Type B pancreatic cell (in vitro differentiated cells): ENCODE data around the gene TMEM181. TPM values are rescaled to one million over a fixed set of nuclear protein-coding genes. Genes with fewer than 3 reads are reported as not detected.

Source experiments
- DNase-seq: peaks from one replicate; pipeline ENCODE4 v3.0.0; 2021; ENCODE audit warnings: mixed read lengths; ENCODE audit not compliant: unreplicated experiment; ENCODE audit errors: extremely low spot score
- H3K27ac Mint-ChIP-seq: 2 replicates; pipeline ENCODE4 v1.8.0; 2021; ENCODE audit warnings: mild to moderate bottlenecking, mixed read lengths
- H3K27me3 Mint-ChIP-seq: 2 replicates; pipeline ENCODE4 v1.8.0; 2021; ENCODE audit warnings: mixed read lengths
- H3K36me3 Mint-ChIP-seq: 2 replicates; pipeline ENCODE4 v1.8.0; 2021; ENCODE audit warnings: mixed read lengths
- H3K4me1 Mint-ChIP-seq: one replicate; pipeline ENCODE4 v1.8.0; 2021; ENCODE audit warnings: mixed read lengths; ENCODE audit not compliant: unreplicated experiment
- H3K4me3 Mint-ChIP-seq: 2 replicates; pipeline ENCODE4 v1.8.0; 2021; ENCODE audit warnings: mild to moderate bottlenecking, mixed read lengths
- H3K9me3 Mint-ChIP-seq: 2 replicates; pipeline ENCODE4 v1.8.0; 2021; ENCODE audit warnings: mixed read lengths
- total RNA-seq: library from RNA; stranded (reverse); gene quantifications from 2 replicates; pipeline ENCODE4 v1.2.1, GENCODE V29; 2021; ENCODE audit warnings: low replicate concordance
- TF ChIP-seq, protein P1 (sequence below): fragments of 200-600 bp; sonication (generic); conservative IDR thresholded peaks from 2 replicates; pipeline ENCODE4 v1.5.0; 2021; ENCODE audit warnings: antibody characterized with exemption, mild to moderate bottlenecking

TMEM181 gene
- total RNA-seq, 1 donor from 2014 or later = 26.3 TPM

DNA sequence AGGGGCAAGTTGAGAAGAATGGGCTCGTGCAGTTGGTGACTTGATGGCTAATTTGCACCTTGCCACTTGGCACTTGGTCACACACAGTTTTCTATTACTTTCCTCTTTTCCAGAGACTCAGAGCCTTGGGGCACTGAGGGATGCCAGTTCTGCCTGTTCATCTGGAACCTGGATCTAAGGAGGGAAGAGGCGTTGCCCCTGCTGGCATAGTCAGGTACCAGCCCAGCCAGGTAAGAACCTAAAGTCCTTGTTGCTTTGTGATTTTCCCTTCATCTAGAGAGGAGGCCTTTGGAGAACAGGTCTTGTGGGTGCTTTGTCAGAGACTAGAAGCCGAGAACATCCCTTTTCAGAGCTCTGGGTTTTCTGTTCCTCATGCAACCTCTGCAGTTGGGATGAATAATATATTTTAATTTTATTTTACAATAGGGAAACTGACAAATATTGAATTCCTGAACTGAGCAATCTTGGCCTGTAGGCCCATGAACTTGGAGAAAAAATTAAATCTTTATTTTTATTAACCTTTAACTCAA lies 101.3 kb downstream of the TMEM181 start:
- H3K36me3 Mint-ChIP-seq = no peaks in the 10 kb centered on the region
- no peaks in the 10 kb centered on the region for H3K9me3 Mint-ChIP-seq
- no peaks in the 10 kb centered on the region for H3K27me3 Mint-ChIP-seq
- DNase-seq = no peak
- no peak overlapping the region for H3K27ac Mint-ChIP-seq
- TF ChIP-seq, protein P1, sequence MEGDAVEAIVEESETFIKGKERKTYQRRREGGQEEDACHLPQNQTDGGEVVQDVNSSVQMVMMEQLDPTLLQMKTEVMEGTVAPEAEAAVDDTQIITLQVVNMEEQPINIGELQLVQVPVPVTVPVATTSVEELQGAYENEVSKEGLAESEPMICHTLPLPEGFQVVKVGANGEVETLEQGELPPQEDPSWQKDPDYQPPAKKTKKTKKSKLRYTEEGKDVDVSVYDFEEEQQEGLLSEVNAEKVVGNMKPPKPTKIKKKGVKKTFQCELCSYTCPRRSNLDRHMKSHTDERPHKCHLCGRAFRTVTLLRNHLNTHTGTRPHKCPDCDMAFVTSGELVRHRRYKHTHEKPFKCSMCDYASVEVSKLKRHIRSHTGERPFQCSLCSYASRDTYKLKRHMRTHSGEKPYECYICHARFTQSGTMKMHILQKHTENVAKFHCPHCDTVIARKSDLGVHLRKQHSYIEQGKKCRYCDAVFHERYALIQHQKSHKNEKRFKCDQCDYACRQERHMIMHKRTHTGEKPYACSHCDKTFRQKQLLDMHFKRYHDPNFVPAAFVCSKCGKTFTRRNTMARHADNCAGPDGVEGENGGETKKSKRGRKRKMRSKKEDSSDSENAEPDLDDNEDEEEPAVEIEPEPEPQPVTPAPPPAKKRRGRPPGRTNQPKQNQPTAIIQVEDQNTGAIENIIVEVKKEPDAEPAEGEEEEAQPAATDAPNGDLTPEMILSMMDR = no peak
- H3K4me1 Mint-ChIP-seq = peaks cover 20% of the 10 kb centered on the region
- no peak overlapping the region for H3K4me3 Mint-ChIP-seq

DNA sequence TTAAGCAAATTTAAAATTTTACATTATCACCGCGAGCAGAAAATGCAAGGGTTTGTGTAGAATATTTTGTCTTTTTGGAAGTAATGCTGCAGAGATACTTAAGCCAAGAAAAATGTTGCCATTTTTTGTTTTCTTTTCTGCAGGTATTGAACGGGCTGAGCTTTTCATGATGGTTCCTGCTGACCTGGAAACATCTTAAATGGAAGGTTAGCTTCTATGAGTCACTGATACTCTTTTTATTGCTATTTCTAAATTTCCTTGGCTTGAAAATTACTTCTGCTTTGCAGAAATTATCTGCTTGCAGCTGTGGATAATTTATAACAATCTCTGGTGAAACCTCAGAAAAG lies 102.7 kb downstream of the TMEM181 start:
- Mint-ChIP-seq H3K9me3 (no peaks in the 10 kb centered on the region), H3K27ac (peak overlapping the region; percentile 94), H3K27me3 (no peaks in the 10 kb centered on the region), H3K36me3 (no peaks in the 10 kb centered on the region), H3K4me1 (peaks cover 34% of the 10 kb centered on the region), H3K4me3 (peak overlapping the region; percentile 84)
- DNase-seq = no peak
- TF ChIP-seq, protein P1 = no peak

DNA sequence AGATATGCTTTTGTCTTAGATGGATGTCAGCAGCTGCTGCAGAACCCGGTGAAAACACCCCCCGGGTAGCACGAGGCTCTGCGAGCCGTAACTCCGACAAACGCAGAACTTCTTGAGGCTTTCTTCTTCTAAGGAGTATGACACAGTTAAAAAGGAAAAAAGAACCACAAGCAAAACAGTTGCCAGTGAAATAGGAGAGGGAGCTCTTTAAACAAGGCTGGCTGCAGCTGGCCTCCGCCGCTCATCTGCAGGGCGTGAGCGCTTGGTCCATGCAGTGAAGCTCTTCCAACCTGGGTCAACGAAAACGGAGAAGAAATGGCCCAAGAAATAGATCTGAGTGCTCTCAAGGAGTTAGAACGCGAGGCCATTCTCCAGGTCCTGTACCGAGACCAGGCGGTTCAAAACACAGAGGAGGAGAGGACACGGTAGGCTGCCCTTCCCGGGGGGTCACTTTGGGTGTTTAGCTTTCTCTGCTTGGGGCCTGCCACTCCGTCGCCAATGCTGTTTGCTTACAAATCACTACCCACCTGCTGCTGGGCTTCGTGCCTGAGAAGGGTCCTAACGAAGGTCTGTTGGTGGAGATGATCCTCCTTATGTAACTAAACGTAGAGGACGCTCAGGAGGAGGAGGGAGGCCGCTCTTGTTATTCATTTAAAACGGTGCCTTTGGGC lies 103.2 kb downstream of the TMEM181 start:
- no peak for DNase-seq
- Mint-ChIP-seq H3K36me3 (no peaks in the 10 kb centered on the region), H3K4me1 (peaks cover 36% of the 10 kb centered on the region), H3K27ac (peak overlapping the region; percentile 94), H3K4me3 (peak overlapping the region; percentile 84), H3K27me3 (no peaks in the 10 kb centered on the region), H3K9me3 (no peaks in the 10 kb centered on the region)
- TF ChIP-seq, protein P1 = no peak

DNA sequence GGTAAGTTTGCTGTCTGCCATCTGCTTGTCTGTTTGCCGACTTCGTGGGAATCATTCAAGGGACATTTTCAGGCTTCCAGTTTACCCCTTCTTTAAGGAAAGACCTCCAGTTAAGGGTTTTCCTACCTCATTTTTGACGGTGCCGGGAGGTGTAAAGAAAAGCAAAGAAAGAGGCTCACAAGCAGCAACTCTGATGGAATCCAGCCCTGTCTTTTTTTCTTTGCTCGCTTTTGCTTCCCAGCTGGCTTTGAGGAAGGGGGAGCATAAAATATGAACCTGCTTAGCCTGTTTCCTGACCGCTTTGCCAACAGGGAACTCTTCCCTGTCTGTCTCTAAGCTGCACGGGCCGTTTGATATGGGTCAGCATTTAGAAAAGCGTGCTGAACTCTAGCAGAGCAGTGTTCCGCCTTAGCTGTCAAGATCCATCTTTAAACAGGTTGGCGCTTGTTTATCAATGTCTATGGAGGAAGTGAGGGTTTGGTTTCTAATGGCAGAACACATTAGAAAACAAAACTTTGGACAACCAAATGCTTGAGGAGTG lies 103.8 kb downstream of the TMEM181 start:
- no peak for DNase-seq
- Mint-ChIP-seq H3K27ac (peak overlapping the region; percentile 94), H3K27me3 (peaks cover 3% of the 10 kb centered on the region), H3K36me3 (no peaks in the 10 kb centered on the region), H3K9me3 (no peaks in the 10 kb centered on the region), H3K4me3 (peak overlapping the region; percentile 84), H3K4me1 (peaks cover 40% of the 10 kb centered on the region)
- TF ChIP-seq, protein P1 = no peak

- peaks cover 4% of the 10 kb centered on the region for H3K27me3 Mint-ChIP-seq
- H3K36me3 Mint-ChIP-seq = no peaks in the 10 kb centered on the region
- H3K4me3 Mint-ChIP-seq = no peak overlapping the region
- H3K27ac Mint-ChIP-seq = no peak overlapping the region
- peaks cover 50% of the 10 kb centered on the region for H3K4me1 Mint-ChIP-seq
- H3K9me3 Mint-ChIP-seq = no peaks in the 10 kb centered on the region
- TF ChIP-seq, protein P1 = no peak
- no peak for DNase-seq
Observed at GRCh38 chr6:158665332-158665731, 105.4 kb downstream of the TMEM181 start.
